ENCODE results near the gene KCNIP4.
"Not testable (repeated sequence)": the region's sequence is repeated elsewhere in the genome, so short reads cannot be mapped to it uniquely, and the experiment has no call there.

Gene KCNIP4

GRCh38 chr4:21948347-21949072 is at the start of gene KCNIP4:
KCNIP4 (minus strand) TSS chr4:21948772.
- DNase-seq: no peak

GRCh38 chr4:21996618-21997017 is 48.0 kb upstream of the KCNIP4 start:
- not testable (repeated sequence) for DNase-seq

- no peak for DNase-seq
These were observed 43.8 kb upstream of the KCNIP4 start for GRCh38 chr4:21992330-21992729.

GRCh38 chr4:21991562-21991961 is 43.0 kb upstream of the KCNIP4 start:
- no peak for DNase-seq

GRCh38 chr4:21991050-21991449 is 42.5 kb upstream of the KCNIP4 start:
- no peak for DNase-seq

- no peak for DNase-seq
These were observed 40.8 kb upstream of the KCNIP4 start for GRCh38 chr4:21989351-21989750.

- DNase-seq: no peak
These were observed 37.7 kb upstream of the KCNIP4 start for GRCh38 chr4:21986307-21986706.

GRCh38 chr4:21982087-21982486 is 33.5 kb upstream of the KCNIP4 start:
- DNase-seq: no peak

GRCh38 chr4:21979196-21979595 is 30.6 kb upstream of the KCNIP4 start:
- DNase-seq: no peak

- no peak for DNase-seq
These were observed 27.6 kb upstream of the KCNIP4 start for GRCh38 chr4:21976166-21976565.

- DNase-seq: no peak
These were observed 25.3 kb upstream of the KCNIP4 start for GRCh38 chr4:21973850-21974249.

GRCh38 chr4:21964762-21965319 is 16.3 kb upstream of the KCNIP4 start:
- no peak for DNase-seq

GRCh38 chr4:21962691-21963090 is 14.1 kb upstream of the KCNIP4 start:
- no peak for DNase-seq

GRCh38 chr4:21960793-21961192 is 12.2 kb upstream of the KCNIP4 start:
- no peak for DNase-seq

GRCh38 chr4:21954916-21955315 is 6.3 kb upstream of the KCNIP4 start:
- no peak for DNase-seq

GRCh38 chr4:21953653-21954052 is 5.1 kb upstream of the KCNIP4 start:
- DNase-seq: no peak

GRCh38 chr4:21952549-21952948 is 4.0 kb upstream of the KCNIP4 start:
- no peak for DNase-seq

GRCh38 chr4:21949073-21949457 is 493 bp upstream of the KCNIP4 start:
- no peak for DNase-seq

GRCh38 chr4:21947791-21948346 is 703 bp downstream of the KCNIP4 start:
- no peak for DNase-seq

- no peak for DNase-seq
These were observed 1.7 kb downstream of the KCNIP4 start for GRCh38 chr4:21946858-21947257.

- no peak for DNase-seq
These were observed 26.9 kb downstream of the KCNIP4 start for GRCh38 chr4:21921526-21922180.

GRCh38 chr4:21915761-21916160 is 32.8 kb downstream of the KCNIP4 start:
- no peak for DNase-seq

GRCh38 chr4:21901831-21902230 is 46.7 kb downstream of the KCNIP4 start:
- DNase-seq: no peak

- no peak for DNase-seq
These were observed 47.3 kb downstream of the KCNIP4 start for GRCh38 chr4:21901281-21901680.
